GM21390 (cell line): ENCODE data around the gene EXOC6B.
"Not testable (repeated sequence)": the region's sequence is repeated elsewhere in the genome, so short reads cannot be mapped to it uniquely, and the experiment has no call there.

ENCODE experiments used
- ATAC-seq: cut with Tn5 transposase; IDR thresholded peaks from one replicate; pipeline ENCODE4 v1.9.1; 2021; ENCODE audit not compliant: unreplicated experiment

EXOC6B gene

GRCh38 chr2:72619626-72620025 is 206.2 kb downstream of the EXOC6B start:
- ATAC-seq = no peak

- ATAC-seq = no peak
Measured at GRCh38 chr2:72613931-72614330, 211.9 kb downstream of the EXOC6B start.

- ATAC-seq = no peak
Measured at GRCh38 chr2:72612614-72613160, 213.1 kb downstream of the EXOC6B start.

GRCh38 chr2:72607189-72607588 is 218.6 kb downstream of the EXOC6B start:
- no peak for ATAC-seq

- no peak for ATAC-seq
Measured at GRCh38 chr2:72605836-72606442, 219.9 kb downstream of the EXOC6B start.

- no peak for ATAC-seq
Measured at GRCh38 chr2:72604468-72604867, 221.4 kb downstream of the EXOC6B start.

- no peak for ATAC-seq
Measured at GRCh38 chr2:72603481-72603880, 222.4 kb downstream of the EXOC6B start.

GRCh38 chr2:72602711-72603110 is 223.1 kb downstream of the EXOC6B start:
- ATAC-seq = no peak

- no peak for ATAC-seq
Measured at GRCh38 chr2:72602095-72602494, 223.7 kb downstream of the EXOC6B start.

- ATAC-seq = not testable (repeated sequence)
Measured at GRCh38 chr2:72583836-72584235, 242.0 kb downstream of the EXOC6B start.

- ATAC-seq = no peak
Measured at GRCh38 chr2:72583376-72583775, 242.5 kb downstream of the EXOC6B start.

- no peak for ATAC-seq
Measured at GRCh38 chr2:72581560-72582181, 244.2 kb downstream of the EXOC6B start.

GRCh38 chr2:72579591-72580180 is 246.1 kb downstream of the EXOC6B start:
- no peak for ATAC-seq

GRCh38 chr2:72576861-72577260 is 249.0 kb downstream of the EXOC6B start:
- ATAC-seq = no peak

GRCh38 chr2:72576459-72576858 is 249.4 kb downstream of the EXOC6B start:
- no peak for ATAC-seq

- no peak for ATAC-seq
Measured at GRCh38 chr2:72574886-72575285, 250.9 kb downstream of the EXOC6B start.

- no peak for ATAC-seq
Measured at GRCh38 chr2:72573232-72573631, 252.6 kb downstream of the EXOC6B start.

- no peak for ATAC-seq
Measured at GRCh38 chr2:72572501-72572900, 253.3 kb downstream of the EXOC6B start.

- ATAC-seq = no peak
Measured at GRCh38 chr2:72570413-72570812, 255.4 kb downstream of the EXOC6B start.

GRCh38 chr2:72562451-72563153 is 263.2 kb downstream of the EXOC6B start:
- ATAC-seq = no peak

GRCh38 chr2:72561621-72562318 is 264.1 kb downstream of the EXOC6B start:
- no peak for ATAC-seq
